ENCODE data around the gene FARS2.

The FARS2 gene

DNA sequence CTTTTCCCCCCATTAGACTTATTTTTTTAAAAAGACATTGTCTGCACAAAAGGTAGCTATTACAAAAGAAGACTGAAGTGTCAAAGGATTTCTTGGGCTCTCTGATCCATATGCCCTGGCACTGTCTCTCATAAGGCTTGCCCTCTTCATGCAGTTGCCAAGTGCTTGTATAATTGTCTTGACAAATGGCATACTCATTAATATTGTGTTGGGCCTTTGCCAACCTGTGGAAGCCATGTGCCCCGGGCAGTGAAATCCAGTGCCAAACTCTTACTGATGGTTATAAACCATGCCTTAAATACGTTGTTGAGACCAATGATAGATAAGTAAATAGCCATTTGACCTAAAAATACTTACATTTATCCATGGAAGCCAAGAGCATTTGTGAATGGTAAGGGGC lies 98.1 kb downstream of the FARS2 start:
- H3K4me1 ChIP-seq (ENCODE audit: control insufficient read depth in 1 of 2, insufficient read depth in 2 of 2, low read length in 2 of 2), result no peaks in the 10 kb centered on the region
- H3K23ac ChIP-seq (ENCODE audit: low read length), result no peak overlapping the region
- no CpG with 5 or more reads among the region's 2 CpGs for whole genome bisulfite sequencing (ENCODE audit: extremely low coverage, insufficient coverage, insufficient read length)
- H3K36me3 ChIP-seq (ENCODE audit: control insufficient read depth in 1 of 2, insufficient read depth in 2 of 2, low read length in 2 of 2), result no peaks in the 10 kb centered on the region
- no peak for DNase-seq
- H2AK5ac ChIP-seq (ENCODE audit: low read length), result no peak overlapping the region
- no peak overlapping the region for H4K12ac ChIP-seq (ENCODE audit: low read depth, low read length)
- H3K27me3 ChIP-seq (ENCODE audit: insufficient read depth, low read length), result no peaks in the 10 kb centered on the region
- H2BK5ac ChIP-seq (ENCODE audit: low read depth, low read length, poor library complexity), result no peak overlapping the region
- H2AFZ ChIP-seq (ENCODE audit: insufficient read depth, low read length, poor library complexity), result no peak overlapping the region
- H3K9me3 ChIP-seq (ENCODE audit: insufficient read depth, low read depth, low read length), result no peaks in the 10 kb centered on the region
- H4K91ac ChIP-seq (ENCODE audit: low read depth, low read length), result no peak overlapping the region
- no peaks in the 10 kb centered on the region for H3K79me1 ChIP-seq (ENCODE audit: low read length)
- H2BK12ac ChIP-seq (ENCODE audit: low read length), result no peak overlapping the region
- H2BK120ac ChIP-seq (ENCODE audit: insufficient read depth, low read length, poor library complexity), result no peak overlapping the region
- H3K9ac ChIP-seq (ENCODE audit: low read length), result no peak overlapping the region
- no peak overlapping the region for H4K8ac ChIP-seq (ENCODE audit: low read depth, low read length)
- no peak overlapping the region for H3K4ac ChIP-seq (ENCODE audit: low read depth, low read length)
- no peak overlapping the region for H3K4me3 ChIP-seq (ENCODE audit: low read depth, low read length)
- no peak overlapping the region for H3K27ac ChIP-seq (ENCODE audit: low read depth, low read length)
- H3K79me2 ChIP-seq (ENCODE audit: control insufficient read depth, insufficient read depth, low read length, poor library complexity), result no peaks in the 10 kb centered on the region
- no peak overlapping the region for H3K4me2 ChIP-seq (ENCODE audit: low read length)
- no peak overlapping the region for H3K18ac ChIP-seq (ENCODE audit: low read length)
- no peak overlapping the region for H3K14ac ChIP-seq (ENCODE audit: low read length)

DNA sequence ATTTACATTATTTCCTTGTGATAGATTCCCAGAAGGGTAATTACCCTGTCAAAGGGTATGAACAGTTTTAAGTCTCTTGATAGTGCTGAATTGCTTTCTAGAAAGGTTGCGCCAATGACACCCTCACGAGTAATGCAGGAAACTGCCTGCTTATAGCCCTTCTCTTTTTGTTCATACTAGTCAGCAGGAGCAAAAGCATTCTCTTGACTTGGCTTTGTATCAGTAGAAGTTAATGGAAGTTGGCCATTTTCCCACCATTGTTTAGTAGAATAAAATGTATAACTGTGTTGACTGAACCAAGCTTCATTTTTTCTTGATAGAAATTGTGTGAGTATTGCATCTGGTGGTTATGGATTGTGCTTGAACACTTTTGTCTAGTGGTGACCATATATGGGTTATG lies 100.1 kb downstream of the FARS2 start:
- H3K9ac ChIP-seq (ENCODE audit: low read length), result no peak overlapping the region
- H3K36me3 ChIP-seq (ENCODE audit: control insufficient read depth in 1 of 2, insufficient read depth in 2 of 2, low read length in 2 of 2), result no peaks in the 10 kb centered on the region
- H4K12ac ChIP-seq (ENCODE audit: low read depth, low read length), result no peak overlapping the region
- no peak overlapping the region for H3K23ac ChIP-seq (ENCODE audit: low read length)
- no peaks in the 10 kb centered on the region for H3K4me1 ChIP-seq (ENCODE audit: control insufficient read depth in 1 of 2, insufficient read depth in 2 of 2, low read length in 2 of 2)
- H3K4ac ChIP-seq (ENCODE audit: low read depth, low read length), result no peak overlapping the region
- H2AK5ac ChIP-seq (ENCODE audit: low read length), result no peak overlapping the region
- no peak overlapping the region for H2AFZ ChIP-seq (ENCODE audit: insufficient read depth, low read length, poor library complexity)
- H3K14ac ChIP-seq (ENCODE audit: low read length), result no peak overlapping the region
- H3K4me2 ChIP-seq (ENCODE audit: low read length), result no peak overlapping the region
- no peak overlapping the region for H2BK120ac ChIP-seq (ENCODE audit: insufficient read depth, low read length, poor library complexity)
- no peak overlapping the region for H3K27ac ChIP-seq (ENCODE audit: low read depth, low read length)
- no peak overlapping the region for H4K8ac ChIP-seq (ENCODE audit: low read depth, low read length)
- H3K79me2 ChIP-seq (ENCODE audit: control insufficient read depth, insufficient read depth, low read length, poor library complexity), result no peaks in the 10 kb centered on the region
- no peak overlapping the region for H2BK5ac ChIP-seq (ENCODE audit: low read depth, low read length, poor library complexity)
- no peaks in the 10 kb centered on the region for H3K79me1 ChIP-seq (ENCODE audit: low read length)
- no CpG with 5 or more reads among the region's 2 CpGs for WGBS (ENCODE audit: extremely low coverage, insufficient coverage, insufficient read length)
- H3K27me3 ChIP-seq (ENCODE audit: insufficient read depth, low read length), result no peaks in the 10 kb centered on the region
- DNase-seq, result no peak
- H3K9me3 ChIP-seq (ENCODE audit: insufficient read depth, low read depth, low read length), result no peaks in the 10 kb centered on the region
- H3K18ac ChIP-seq (ENCODE audit: low read length), result no peak overlapping the region
- H2BK12ac ChIP-seq (ENCODE audit: low read length), result no peak overlapping the region
- H3K4me3 ChIP-seq (ENCODE audit: low read depth, low read length), result no peak overlapping the region
- no peak overlapping the region for H4K91ac ChIP-seq (ENCODE audit: low read depth, low read length)

DNA sequence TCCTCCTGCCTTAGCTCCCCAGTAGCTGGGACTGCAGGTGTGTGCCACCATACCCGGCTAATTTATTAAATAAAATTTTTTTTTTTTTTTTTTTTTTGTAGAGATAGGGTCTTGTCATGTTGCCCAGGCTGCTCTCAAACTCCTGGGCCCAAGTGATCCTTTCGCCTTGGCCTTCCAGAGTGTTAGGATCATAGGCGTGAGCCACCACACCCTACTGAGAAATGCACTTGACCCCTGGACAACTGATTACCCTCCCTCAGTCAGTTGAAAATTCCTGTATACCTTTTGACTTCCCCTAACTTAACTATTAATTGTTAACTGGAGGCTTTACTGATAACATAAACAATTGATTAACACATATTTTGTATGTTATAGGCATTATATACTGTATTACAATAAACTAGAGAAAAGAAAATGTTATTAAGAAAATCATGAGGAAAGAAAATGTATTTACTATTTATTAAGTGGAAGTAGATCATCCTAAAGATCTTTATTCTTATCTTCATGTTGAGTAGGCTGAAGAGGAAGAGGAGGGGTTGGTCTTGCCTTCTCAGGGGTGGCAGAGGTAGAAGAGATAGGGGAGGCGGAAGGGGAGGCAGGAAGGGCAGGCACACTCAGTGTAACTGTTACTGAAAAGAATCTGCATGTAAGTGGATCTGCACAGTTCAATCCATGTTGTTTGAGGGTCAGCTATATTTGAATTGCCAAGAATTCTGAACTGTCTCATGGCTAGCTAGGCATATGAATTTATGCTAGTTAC lies 104.3 kb downstream of the FARS2 start:
- Histone ChIP-seq H4K12ac (ENCODE audit: low read depth, low read length) (no peak overlapping the region), H3K18ac (ENCODE audit: low read length) (no peak overlapping the region), H3K4ac (ENCODE audit: low read depth, low read length) (no peak overlapping the region), H4K91ac (ENCODE audit: low read depth, low read length) (no peak overlapping the region), H3K36me3 (ENCODE audit: control insufficient read depth in 1 of 2, insufficient read depth in 2 of 2, low read length in 2 of 2) (no peaks in the 10 kb centered on the region), H3K9me3 (ENCODE audit: insufficient read depth, low read depth, low read length) (peaks cover 2% of the 10 kb centered on the region), H3K79me2 (ENCODE audit: control insufficient read depth, insufficient read depth, low read length, poor library complexity) (no peaks in the 10 kb centered on the region), H3K23ac (ENCODE audit: low read length) (no peak overlapping the region), H3K14ac (ENCODE audit: low read length) (no peak overlapping the region), H4K8ac (ENCODE audit: low read depth, low read length) (no peak overlapping the region), H3K27me3 (ENCODE audit: insufficient read depth, low read length) (no peaks in the 10 kb centered on the region), H2BK5ac (ENCODE audit: low read depth, low read length, poor library complexity) (no peak overlapping the region), H3K4me1 (ENCODE audit: control insufficient read depth in 1 of 2, insufficient read depth in 2 of 2, low read length in 2 of 2) (no peaks in the 10 kb centered on the region), H3K27ac (ENCODE audit: low read depth, low read length) (no peak overlapping the region), H2BK12ac (ENCODE audit: low read length) (no peak overlapping the region), H2AFZ (ENCODE audit: insufficient read depth, low read length, poor library complexity) (no peak overlapping the region), H2BK120ac (ENCODE audit: insufficient read depth, low read length, poor library complexity) (no peak overlapping the region), H3K4me3 (ENCODE audit: low read depth, low read length) (no peak overlapping the region), H2AK5ac (ENCODE audit: low read length) (no peak overlapping the region), H3K9ac (ENCODE audit: low read length) (no peak overlapping the region), H3K79me1 (ENCODE audit: low read length) (no peaks in the 10 kb centered on the region), H3K4me2 (ENCODE audit: low read length) (no peak overlapping the region)
- no CpG with 5 or more reads among the region's 4 CpGs for WGBS (ENCODE audit: extremely low coverage, insufficient coverage, insufficient read length)
- DNase-seq, result no peak

GRCh38 chr6:5366941-5367340 lies 105.6 kb downstream of the FARS2 start:
- H3K27ac ChIP-seq (ENCODE audit: low read depth, low read length), result no peak overlapping the region
- H4K91ac ChIP-seq (ENCODE audit: low read depth, low read length), result no peak overlapping the region
- H3K36me3 ChIP-seq (ENCODE audit: control insufficient read depth in 1 of 2, insufficient read depth in 2 of 2, low read length in 2 of 2), result no peaks in the 10 kb centered on the region
- no peak overlapping the region for H2BK5ac ChIP-seq (ENCODE audit: low read depth, low read length, poor library complexity)
- H3K79me2 ChIP-seq (ENCODE audit: control insufficient read depth, insufficient read depth, low read length, poor library complexity), result no peaks in the 10 kb centered on the region
- H2BK120ac ChIP-seq (ENCODE audit: insufficient read depth, low read length, poor library complexity), result no peak overlapping the region
- no CpG with 5 or more reads among the region's 3 CpGs for WGBS (ENCODE audit: extremely low coverage, insufficient coverage, insufficient read length)
- no peak overlapping the region for H3K4ac ChIP-seq (ENCODE audit: low read depth, low read length)
- H3K79me1 ChIP-seq (ENCODE audit: low read length), result no peaks in the 10 kb centered on the region
- no peak overlapping the region for H3K9ac ChIP-seq (ENCODE audit: low read length)
- H3K27me3 ChIP-seq (ENCODE audit: insufficient read depth, low read length), result no peaks in the 10 kb centered on the region
- H3K4me3 ChIP-seq (ENCODE audit: low read depth, low read length), result no peak overlapping the region
- no peak overlapping the region for H3K14ac ChIP-seq (ENCODE audit: low read length)
- no peak overlapping the region for H3K18ac ChIP-seq (ENCODE audit: low read length)
- H3K4me1 ChIP-seq (ENCODE audit: control insufficient read depth in 1 of 2, insufficient read depth in 2 of 2, low read length in 2 of 2), result no peaks in the 10 kb centered on the region
- DNase-seq, result no peak
- H4K12ac ChIP-seq (ENCODE audit: low read depth, low read length), result no peak overlapping the region
- H2AFZ ChIP-seq (ENCODE audit: insufficient read depth, low read length, poor library complexity), result no peak overlapping the region
- H2AK5ac ChIP-seq (ENCODE audit: low read length), result no peak overlapping the region
- H2BK12ac ChIP-seq (ENCODE audit: low read length), result no peak overlapping the region
- H3K9me3 ChIP-seq (ENCODE audit: insufficient read depth, low read depth, low read length), result peaks cover 2% of the 10 kb centered on the region
- no peak overlapping the region for H3K4me2 ChIP-seq (ENCODE audit: low read length)
- H3K23ac ChIP-seq (ENCODE audit: low read length), result no peak overlapping the region
- no peak overlapping the region for H4K8ac ChIP-seq (ENCODE audit: low read depth, low read length)
